ENCODE results near the gene ERAL1.
"Not testable (repeated sequence)": the region's sequence is repeated elsewhere in the genome, so short reads cannot be mapped to it uniquely, and the experiment has no call there.

The ERAL1 gene

DNA sequence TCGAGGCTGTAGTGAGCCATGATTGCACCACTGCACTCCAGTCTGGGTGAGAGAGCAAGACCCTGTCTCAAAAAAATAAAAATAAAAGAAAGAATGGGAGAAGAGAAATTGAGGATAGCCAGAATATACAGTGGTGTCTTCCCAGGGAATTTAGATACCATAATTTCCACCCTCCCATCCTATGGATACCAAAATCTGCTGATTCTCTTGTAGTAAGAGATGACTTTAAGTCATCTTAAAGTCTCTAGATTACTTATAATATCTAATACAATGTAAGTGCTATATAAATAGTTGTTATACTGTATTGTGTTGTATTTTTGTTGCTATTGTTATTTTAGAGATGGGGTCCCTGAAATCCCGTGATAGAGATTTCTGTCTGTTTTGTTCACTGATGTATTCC lies 1.5 kb upstream of the ERAL1 start:
- DNase-seq (ENCODE audit: low read depth), result no peak

DNA sequence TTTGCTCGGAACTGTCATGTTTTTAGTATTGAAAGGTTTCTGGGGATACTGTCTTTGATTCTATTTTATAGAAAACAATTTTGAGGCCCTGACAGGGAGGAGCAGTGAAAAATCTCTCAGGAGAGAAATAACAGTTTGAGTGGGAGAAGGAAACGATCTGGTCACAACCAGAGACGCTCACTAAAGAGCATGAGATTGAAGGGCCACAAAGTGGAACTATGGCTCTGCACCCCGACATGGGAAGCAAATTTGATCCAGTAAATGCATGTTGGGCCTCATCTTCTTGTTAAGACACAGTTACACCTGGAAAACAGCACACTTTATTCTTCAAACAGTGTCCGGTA lies 492 bp downstream of the ERAL1 start:
- DNase-seq (ENCODE audit: low read depth), result no peak

DNA sequence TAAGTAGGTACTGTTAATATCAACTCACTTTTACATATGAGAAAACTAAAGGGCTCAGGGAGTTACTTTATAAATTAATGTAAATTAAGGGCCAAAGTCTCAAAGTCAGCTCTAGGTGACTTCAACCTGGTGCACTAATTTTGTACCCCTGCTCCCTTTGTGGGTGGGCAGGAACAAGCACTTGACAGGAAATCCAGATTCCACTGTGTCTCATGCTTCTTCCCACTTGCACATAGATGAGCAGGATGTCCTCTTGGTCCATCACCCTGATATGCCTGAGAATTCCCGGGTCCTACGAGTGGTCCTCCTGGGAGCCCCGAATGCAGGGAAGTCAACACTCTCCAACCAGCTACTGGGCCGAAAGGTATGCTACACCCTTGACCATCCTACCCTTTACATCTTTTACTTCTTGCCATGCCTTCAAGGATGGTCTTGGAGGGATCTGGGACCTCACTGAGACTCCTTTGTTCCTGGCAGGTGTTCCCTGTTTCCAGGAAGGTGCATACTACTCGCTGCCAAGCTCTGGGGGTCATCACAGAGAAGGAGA lies 1.3 kb downstream of the ERAL1 start:
- no peak for DNase-seq (ENCODE audit: low read depth)

DNA sequence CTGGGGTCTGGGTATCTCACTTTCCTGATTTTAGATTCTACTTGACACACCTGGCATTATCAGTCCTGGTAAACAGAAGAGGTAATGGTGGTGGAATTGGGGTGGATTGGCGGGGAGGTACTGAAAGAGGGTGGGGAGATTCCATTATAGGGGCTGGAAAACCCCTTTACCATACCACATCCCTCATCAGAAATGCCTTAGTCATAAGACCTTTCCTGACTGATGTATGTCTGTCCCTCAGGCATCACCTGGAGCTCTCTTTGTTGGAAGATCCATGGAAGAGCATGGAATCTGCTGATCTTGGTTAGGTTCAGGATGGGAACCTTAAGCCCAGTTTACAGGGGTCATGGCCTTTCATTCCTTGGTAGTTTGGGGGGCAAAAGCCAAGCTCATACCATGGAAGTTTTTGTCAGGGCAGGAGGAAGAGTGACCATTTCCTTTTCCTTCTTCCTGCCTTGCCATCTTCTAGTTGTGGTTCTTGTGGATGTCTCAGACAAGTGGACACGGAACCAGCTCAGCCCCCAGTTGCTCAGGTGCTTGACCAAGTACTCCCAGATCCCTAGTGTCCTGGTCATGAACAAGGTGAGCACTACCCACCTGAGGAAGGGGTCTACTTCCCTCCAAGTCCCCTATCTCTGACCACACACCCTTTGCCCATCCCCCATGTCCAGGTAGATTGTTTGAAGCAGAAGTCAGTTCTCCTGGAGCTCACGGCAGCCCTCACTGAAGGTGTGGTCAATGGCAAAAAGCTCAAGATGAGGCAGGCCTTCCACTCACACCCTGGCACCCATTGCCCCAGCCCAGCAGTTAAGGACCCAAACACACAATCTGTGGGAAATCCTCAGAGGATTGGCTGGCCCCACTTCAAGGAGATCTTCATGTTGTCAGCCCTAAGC lies 3.3 kb downstream of the ERAL1 start:
- no peak for DNase-seq (ENCODE audit: low read depth)

DNA sequence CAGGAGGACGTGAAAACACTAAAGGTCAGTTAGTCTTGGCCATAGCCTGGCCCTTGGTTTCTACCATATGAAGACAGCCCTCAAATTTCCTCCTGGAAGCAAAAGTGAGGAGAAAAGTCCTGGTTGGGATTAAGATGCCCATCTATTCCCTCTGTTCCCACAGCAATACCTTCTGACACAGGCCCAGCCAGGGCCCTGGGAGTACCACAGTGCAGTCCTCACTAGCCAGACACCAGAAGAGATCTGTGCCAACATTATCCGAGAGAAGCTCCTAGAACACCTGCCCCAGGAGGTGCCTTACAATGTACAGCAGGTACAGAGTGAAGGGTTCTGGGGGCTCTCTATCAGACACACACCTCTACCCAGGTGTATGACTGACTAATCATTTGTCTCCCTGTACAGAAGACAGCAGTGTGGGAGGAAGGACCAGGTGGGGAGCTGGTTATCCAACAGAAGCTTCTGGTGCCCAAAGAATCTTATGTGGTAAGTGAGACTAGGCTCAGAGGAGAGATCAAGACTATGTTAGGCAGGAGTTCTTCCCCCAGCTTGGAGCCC lies 4.1 kb downstream of the ERAL1 start:
- no peak for DNase-seq (ENCODE audit: low read depth)

DNA sequence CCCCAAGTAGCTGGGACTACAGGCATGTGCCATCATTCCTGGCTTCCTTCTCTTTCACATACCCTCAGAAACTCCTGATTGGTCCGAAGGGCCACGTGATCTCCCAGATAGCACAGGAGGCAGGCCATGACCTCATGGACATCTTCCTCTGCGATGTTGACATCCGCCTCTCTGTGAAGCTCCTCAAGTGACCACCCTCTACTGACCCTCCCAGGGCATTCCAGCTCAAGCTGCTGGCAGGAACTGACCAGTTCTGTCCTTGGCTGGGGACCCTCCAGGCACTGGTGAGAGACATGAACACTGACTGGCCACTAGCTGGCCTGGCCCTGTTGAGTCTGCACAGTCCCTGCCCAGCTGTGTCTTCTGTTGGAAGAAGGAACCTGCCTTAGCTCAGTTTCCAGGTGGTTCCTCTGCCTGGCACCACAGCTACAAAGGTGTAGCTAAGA lies 5.6 kb downstream of the ERAL1 start:
- no peak for DNase-seq (ENCODE audit: low read depth)

DNA sequence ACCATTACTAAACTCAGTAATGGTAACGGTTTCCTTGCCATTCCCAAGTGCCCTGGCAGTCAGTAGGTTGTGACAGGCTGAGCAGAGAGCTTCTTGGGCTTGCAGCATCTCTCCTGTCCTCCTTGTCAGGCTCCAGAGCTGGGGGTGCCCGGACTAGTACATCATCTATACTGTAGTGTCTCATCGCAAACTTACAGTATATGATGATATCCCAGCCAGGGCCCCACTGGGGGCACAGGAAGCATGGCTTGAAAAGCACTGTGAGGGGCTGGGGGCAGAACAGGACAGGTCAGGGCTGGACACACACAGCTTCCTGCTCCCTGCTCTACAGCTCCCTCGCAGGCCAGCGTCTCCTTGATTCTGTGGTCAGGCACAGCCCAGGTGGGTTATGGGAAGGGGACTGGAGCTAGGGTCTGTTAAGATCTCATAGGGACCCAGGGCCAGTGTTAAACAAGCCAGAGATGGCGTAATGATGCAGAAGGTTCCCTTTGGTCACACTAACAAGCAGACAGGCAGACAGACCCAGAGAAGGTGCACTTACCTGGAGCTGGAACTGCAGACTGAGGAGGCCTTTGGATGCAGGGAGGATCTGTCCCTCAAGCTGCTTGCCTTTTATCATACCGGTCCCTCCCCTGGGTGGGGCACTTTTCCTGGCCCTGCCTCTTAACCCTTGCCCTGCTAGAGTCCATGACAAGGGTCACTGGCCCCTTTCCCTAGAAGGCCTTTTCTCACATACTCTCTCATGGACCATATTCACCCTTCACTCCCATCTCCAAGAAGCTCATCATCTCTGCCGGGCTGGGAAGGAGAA lies 6.8 kb downstream of the ERAL1 start:
- DNase-seq (ENCODE audit: low read depth), result no peak

DNA sequence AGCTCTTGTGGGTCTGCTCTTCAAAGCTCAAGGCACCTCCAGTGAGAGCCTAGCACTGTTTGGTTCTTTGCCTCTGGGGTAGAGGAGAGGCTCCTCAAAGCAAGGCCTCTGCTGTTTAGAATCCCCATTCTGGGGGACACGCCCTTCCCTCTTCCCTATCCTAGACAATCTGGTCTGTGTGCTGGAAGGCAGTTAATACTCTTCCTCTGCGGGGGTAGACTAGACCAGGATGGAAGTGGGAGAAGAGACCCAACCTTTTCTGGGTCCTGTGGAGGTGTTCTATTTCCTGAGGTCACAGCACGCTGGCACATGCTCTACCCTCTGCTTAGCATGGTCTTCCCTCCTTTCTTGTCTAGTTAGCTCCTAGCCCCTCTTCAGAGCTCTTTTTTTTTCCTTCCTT lies 7.7 kb downstream of the ERAL1 start:
- no peak for DNase-seq (ENCODE audit: low read depth)

DNA sequence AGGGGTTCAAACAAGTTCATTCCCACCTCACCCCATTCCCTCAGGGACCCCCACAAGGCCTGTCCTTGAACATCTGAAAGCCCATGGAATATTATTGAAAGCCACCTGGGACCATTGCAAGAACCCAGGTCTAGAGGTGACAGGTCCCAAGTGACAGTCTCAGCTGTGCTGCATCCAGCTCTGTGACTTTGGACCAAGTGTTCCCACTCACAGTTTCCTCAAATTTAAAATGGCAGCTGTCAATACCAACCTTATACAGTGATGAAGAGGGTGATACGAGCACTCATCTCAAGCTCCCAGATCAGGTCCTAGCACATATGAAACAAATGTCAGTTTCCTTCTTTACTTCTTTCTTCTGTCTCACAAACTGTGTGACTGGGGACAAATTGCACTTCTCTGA lies 9.1 kb downstream of the ERAL1 start:
- DNase-seq (ENCODE audit: low read depth), result no peak

DNA sequence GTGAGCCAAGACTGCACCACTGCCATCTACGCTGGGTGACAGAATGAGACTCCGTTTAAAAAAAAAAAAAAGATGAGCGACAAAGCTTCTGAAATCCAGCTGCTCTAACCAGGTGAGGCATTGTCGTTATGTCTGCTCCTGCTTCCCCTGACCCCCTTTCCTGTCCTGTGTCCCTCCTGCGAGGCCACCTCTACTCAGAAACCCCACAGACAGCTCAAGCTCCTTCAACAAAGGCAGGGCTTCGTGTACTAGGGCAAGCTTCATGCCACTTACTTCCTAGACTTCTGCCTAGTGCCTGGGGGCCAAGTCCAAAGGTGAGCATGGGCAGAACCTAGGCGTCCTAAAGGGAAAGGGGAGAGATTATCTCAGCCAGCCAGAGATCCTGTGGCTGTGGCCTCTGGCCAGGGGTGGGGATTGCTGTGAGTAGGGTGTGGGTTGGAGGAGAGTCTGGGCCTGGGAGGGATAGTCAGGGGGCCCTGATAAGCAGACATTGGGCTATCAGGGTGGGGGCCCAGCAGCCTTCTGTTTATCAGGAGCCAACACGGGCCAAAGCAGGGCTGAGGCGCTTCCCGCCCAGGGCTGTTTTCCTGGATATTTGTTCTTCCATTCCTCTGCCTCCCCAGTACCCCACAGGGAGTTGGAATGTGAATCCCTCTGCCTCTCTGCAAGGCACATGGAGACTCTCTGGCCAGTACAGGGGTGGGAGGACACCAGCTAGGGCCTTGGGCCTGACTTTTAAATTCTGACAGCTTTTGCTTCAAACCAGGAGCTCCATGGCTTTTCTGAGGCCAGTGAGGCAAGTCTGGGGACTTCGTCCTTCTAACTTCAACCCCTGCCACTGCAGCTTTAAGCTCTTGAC lies 10.4 kb downstream of the ERAL1 start:
- no peak for DNase-seq (ENCODE audit: low read depth)

DNA sequence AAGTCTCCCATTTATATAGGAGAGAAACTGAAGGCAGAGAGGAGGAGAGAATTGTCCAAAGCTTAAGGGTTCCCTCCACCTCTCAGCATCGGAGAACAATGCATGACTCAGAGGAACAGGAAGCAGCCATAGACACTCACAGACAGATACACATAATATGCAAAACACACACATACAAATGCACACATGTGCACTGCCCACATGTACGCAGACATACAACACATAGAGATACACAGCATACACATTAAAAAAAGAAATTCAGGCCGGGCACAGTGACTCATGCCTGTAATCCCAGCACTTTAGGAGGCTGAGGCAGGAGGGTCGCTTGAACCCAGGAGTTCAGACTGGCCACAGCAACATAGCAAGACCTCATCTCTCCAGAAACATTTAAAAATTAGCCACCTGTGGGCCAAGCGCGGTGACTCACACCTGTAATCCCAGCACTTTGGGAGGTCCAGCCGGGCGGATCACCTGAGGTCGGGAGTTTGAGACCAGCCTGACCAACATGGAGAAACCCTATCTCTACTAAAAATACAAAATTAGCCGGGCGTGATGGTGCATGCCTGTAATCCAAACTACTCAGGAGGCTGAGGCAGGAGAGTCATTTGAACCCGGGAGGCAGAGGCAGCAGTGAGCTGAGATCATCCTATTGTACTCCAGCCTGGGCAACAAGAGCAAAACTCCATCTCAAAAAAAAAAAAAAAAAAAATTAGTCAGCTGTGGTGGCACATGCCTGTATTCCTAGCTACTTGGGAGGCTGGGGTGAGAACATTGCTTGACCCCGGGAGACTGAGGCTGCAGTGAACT lies 11.3 kb downstream of the ERAL1 start:
- DNase-seq (ENCODE audit: low read depth), result no peak

DNA sequence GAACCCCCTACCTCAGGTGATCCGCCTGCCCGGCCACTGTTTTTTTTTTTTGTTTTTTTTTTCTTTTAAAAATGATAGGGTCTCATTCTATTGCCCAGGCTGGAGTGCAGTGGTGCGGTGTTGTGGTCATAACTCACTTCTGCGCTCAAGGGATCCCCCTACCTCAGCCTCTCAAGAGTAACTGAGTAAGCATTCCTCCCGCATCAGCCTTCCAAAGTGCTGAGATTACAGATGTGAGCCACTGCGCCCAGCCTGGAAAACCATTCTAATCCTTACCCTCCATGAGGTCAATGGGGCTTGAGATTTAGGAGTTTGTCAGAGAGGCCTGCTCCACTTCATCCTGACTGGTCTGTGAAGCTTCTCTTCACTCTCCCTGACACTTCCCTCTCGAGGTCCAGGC lies 12.5 kb downstream of the ERAL1 start:
- no peak for DNase-seq (ENCODE audit: low read depth)

DNA sequence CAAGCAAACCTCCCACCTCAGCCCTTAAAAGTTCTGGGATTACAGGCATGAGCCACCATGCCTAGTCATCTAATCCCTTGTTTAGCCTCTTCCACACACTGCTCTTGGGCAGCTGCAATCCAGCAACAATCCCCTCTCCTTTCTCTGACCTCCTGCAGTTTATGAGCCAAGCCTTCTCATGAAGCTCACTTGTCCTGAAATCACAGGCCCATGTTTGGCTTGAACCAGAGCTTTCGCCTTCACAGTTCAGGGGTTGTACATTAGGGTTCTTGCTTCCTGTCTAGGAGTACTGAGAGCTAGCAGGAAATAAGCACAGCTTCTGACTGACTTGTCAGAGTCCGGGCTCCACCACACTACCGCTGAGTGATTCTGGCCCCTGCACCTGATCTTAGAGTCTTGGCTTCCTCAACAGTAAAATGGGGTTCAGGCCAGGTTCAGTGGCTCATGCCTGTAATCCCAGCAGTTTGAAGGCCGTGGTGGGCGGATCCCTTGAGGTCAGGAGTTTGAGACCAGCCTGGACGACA lies 16.3 kb downstream of the ERAL1 start:
- no peak for DNase-seq (ENCODE audit: low read depth)

DNA sequence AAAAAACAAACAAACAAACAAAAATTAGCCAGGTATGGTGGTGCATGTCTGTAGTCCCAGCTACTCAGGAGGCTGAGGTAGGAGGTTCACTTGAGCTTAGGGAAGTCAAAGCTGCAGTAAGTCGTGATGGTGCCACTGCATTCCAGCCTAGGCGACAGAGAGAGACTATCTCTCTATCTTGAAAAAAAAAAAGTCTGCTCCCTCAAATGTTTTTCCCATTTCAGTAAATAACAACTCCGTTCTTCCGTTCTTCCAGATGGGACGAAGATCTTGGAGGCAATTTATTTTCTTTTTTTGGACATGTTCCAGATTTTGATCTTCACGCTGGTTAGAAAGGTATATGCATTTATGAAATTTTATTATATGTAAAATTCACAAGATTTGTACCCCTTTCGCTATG lies 19.0 kb downstream of the ERAL1 start:
- no peak for DNase-seq (ENCODE audit: low read depth)

DNA sequence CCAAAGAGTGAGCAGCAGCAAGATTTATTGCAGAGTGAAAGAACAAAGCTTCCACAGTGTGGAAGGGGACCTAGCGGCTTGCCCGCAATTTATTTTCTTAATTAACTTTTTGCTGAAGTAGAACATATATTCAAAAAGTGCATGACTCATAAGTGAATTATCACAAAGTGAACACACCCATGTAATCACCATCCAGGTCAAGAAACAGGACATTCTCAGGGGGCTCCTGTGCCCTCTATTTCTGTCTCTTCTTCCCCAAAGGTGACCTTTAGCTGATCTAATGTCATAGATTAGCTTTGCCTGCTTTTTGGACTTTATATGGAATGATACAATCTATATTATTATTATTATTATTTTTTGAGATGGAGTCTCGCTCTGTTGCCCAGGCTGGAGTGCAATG lies 19.9 kb downstream of the ERAL1 start:
- DNase-seq (ENCODE audit: low read depth), result no peak

DNA sequence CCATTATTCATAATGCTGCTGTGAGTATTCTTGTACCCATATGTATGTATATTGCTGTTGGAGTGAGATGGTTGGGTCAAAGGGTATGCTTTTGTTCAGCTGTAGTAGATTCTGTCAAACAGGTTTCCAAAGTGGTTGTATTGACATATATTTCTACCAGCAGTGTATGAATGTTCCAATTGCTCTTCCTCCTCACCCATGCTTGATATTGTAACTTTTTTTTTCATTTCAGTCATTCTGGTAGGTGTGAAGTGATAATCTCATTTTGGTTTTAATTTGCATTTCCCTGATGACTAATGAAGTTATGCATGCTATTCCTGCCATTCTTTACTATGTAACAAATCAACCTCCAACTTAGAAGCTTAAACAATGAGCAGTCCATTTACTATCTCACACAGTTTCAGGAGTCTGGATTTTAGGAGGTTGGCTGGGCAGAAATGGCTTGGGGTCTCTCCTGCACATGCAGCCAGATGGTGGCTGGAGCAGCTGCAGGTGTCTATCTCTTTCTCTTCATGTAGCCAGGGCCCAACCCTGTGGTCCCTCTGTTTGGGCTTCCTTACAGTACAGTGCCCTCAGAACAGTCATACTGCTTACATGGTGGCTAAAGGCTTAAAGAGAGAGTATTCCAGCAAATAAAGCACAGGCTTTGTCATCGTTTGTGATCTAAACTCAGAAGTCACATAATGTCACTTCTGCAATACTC lies 21.2 kb downstream of the ERAL1 start:
- DNase-seq (ENCODE audit: low read depth), result no peak

DNA sequence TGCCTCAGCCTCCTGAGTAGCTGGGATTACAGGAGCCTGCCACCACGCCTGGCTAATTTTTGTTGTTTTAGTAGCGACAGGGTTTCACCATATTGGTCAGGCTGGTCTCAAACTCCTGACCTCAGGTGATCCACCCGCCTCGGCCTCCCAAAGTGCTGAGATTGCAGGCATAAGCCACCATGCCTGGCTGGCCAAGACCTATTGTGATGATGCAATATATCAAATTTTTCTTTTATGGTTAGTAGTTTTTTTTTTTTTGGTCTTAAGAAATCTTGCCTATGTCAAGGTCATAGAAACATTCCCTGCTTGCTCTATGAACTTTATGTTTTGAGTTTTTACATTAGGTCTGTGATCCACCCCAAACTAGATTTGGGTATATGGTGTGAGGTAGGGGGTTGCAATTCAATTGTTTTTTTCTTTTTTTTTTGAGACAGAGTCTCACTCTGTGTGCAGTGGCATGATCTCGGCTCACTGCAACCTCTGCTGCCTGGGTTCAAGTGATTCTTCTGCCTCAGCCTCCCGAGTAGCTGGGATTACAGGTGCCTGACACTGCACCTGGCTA lies 22.4 kb downstream of the ERAL1 start:
- DNase-seq (ENCODE audit: low read depth), result not testable (repeated sequence)

DNA sequence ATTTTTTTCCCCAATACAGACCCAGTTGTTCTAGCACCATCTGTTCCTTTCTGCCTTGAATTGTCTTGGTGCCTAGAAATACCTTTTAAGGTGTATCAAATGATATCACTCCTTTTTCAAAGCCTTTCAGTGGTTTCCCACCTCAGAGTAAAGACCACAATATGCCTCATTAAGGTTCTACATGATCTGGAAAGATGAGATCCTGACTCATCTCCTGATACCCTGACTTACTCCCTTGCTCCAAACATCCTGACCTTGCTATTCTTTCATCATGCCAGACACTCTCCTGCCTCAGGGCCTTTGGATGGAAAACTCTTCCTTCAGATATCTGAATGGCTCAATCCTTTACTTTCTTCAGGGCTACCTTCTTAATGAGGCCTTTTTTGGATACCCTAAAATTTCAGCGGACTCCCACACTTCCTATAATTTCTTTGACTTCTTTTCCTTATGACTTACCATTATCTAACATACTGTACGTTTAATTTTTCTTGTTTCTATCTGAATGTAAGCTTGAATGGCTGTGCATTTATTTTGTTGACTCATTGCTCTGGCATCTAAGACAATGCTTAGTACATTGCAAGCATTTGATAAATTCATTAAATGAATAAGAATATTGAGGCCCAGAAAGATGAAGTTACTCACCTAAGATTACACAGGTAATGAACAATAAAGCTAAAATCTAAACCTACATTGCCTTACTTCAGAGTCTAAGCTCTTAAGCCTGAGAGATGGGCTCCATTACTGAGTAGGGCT lies 23.5 kb downstream of the ERAL1 start:
- DNase-seq (ENCODE audit: low read depth), result no peak

DNA sequence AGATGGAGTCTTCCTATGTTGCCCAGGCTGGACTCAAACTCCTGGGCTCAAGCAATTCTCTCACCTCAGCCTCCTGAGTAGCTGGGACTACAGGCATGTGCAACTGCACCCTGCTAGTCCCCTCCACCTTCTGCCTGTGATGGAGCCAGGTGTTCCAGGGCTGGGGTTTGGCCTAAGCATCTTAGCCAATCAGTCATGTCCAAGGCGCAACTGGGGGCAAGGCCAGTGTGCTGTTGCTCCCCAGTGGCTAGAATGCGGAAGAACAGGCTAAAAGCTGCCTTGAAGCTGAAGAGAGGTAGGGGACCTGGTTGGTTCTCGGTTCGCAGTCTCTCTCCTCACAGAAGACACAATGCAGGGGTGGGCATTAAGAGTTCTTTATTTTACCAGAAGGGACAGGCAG lies 24.2 kb downstream of the ERAL1 start:
- no peak for DNase-seq (ENCODE audit: low read depth)

All from activated T-cell treated with anti-CD3 and anti-CD28 coated beads for 24 hours (primary cell).